DMS153 treated with DMSO at 0.1 percent for 48 hours (cell line): ENCODE results near the gene LSAMP.
"Not testable (repeated sequence)": the region's sequence is repeated elsewhere in the genome, so short reads cannot be mapped to it uniquely, and the experiment has no call there.

ENCODE experiments used
- DNase-seq: peaks from one replicate; lab custom pipeline; 2025; ENCODE audit not compliant: unreplicated experiment; lab: John Stamatoyannopoulos, UW

Gene LSAMP

DNA sequence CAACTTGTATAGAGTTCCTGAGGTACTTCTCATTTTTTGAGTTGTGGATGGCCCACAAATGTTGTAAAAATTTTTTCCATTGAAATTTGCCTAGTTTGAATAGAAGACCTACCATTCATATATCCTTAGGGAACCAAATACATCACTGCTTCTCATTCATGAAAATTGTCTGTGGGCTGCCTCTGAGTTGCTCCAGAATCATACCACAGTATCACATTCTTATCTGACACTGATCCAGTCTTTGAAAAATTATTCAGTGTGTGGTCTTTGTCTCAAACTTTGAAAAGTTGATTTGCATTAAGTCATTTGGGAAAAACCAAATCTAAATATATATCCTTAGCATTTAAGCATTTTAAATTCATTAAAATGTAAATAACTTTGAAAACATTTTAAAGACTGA, 321.1 kb downstream of the LSAMP start:
- no peak for DNase-seq

GRCh38 chr3:116118475-116119169, 326.7 kb downstream of the LSAMP start:
- no peak for DNase-seq

DNA sequence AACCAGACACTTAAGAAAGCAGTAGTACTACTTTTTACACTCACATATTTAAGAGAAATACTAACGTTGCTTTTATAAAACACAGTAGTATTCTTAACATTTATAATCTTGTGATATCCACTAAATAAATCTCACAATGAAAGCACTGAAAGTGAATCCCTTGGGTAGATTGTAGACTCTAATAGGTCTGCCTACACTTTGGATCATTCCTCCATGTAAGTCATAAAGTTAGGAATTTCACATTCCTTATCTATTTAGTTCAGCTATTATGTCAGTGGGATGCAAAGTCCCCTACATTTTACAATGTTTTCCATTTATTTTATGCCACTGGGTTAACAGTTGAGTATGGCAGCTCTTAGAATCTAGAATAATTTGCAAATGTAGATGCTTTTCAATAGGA, 330.7 kb downstream of the LSAMP start:
- DNase-seq: no peak

- no peak for DNase-seq
Observed at GRCh38 chr3:116112696-116113095, 332.6 kb downstream of the LSAMP start.

DNA sequence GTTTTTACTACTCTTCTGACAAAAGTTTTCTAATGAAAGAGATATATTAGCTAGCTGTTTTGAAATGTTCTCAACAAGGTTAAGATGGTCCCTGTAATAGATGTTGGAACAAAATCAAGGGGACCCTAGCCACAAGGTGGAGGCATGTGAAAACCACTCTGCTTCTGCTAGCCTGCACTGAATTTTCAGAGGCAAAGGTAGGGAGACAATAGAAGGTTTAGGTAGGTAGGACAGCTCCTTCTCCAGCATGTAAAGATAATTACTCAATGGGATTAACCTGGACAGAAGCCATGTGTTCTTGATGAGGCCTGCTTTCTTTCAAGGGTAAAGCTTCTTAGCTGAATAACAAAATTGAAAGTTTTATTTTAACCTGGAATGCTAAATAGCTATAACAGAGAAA, 333.5 kb downstream of the LSAMP start:
- DNase-seq: no peak

DNA sequence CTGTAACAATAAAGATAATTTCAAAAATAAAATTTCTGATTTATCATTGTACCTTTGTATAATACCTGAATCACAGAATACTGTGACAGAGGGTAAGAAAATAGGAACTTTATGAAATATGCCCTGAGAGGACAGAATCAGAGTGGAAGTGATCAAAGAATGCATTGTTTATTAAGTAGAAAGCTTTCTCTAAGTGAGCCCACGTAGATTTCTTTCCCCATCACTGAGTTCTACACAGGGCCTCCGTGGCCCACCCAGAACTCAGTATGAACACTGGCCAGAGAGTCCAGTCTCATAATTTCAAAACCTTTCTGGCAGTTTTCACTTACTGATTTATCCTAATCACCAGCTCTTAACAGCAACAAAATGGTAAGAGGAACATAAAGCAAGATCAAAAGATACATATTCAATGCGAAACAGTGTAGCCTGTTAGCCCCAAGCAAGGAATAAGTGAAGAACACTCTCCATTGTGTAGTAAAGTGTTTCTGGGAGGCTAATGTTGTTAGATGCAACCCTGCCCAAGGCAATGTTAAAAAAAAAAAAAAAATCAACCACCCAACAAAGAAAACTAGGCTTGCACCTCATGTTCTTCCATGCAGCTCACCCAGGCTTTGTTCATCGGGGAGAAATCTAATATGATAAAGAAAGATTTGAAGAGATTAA, 341.3 kb downstream of the LSAMP start:
- DNase-seq: no peak

GRCh38 chr3:116102037-116102436, 343.2 kb downstream of the LSAMP start:
- DNase-seq: no peak

DNA sequence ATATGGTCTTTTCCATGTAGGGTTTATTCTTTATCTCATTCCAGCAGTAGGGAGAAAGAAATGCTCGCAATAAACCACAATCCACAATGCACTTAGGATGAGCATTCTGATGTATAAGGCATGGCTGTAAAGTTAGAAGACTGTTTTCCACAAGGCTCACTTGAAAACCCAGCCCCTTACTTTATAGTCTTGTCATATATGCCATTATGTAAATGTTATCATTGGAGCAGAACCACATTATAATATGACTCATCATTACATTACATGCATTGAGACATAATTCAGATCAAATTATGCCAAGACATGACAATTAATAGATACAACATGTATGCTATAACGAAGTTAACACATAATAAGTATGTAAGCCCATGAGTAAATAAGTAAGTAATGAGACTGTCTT, 348.1 kb downstream of the LSAMP start:
- no peak for DNase-seq

DNA sequence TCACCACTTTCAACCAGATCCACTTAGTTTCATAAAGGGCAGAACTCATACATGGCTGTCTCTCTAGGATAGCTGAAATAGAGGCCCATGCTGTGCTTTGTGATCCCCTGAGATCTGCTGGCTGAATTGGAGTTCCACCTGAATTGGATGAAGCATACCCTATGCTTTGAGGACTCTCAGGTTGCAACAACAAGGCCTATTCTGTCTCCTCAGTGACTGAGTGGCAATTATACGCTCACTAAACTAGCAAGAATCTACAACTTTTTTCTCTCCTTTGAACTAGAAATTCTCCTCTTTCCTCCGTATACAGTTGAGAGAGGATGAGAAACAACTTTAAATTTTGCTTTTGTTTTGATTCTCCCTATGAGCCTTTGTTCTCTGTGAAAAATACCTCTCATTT, 348.7 kb downstream of the LSAMP start:
- DNase-seq: no peak

DNA sequence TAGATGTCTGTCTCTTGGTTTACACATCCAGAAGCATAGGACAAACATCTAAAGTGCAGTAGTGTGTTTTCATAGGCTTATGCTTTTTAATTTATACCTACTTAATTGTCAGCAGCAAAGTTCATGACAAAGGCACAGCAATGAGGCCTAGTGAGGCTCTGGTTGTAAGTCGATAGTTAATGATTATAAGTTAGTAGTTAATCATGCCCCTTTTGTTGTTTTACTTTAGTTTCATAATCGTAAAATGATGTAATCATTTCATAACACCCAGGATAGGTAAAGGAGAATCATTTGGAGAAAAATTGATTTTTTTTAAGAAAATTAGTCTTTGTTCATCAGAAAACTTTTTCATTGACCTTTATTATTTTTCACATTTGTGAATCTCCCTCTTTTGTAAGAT, 351.9 kb downstream of the LSAMP start:
- DNase-seq: no peak

- DNase-seq: no peak
Observed at GRCh38 chr3:116087426-116087825, 357.9 kb downstream of the LSAMP start.

DNA sequence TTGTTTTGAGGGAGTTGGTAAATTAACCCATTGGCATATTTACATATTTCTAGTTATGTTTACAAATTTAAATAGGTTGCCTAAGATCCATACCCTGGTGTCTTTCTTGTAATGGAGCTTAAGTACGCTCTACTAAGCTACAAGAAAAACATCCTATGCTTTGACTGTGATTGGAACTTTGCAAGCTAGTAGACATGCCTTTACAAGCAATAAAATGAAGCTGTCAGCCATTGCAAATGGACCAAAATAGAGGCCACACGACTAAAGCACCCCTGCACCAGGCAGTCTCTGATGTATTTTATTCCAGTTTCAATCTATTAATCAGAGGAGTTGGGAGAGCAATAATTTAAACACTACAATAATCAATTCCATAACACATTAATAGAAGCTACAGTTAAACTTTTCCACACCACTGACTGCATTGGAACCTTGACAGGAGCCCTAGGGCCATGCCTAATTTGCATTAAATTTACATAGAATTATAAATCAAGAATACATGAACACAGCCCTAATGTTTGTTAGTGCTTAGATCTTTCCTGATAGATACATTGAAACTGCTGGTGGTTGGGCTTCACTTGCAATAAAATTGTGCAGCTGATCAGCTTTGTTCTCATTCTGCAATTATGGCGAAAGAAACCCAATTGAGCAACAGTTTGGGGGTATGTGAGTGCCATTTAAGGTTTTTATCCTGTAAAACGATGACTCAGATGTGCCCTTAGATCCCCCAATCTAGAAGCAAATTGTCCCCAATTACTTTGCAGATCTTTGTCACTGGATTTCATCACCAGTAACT, 360.1 kb downstream of the LSAMP start:
- no peak for DNase-seq

GRCh38 chr3:116083683-116084082, 361.6 kb downstream of the LSAMP start:
- no peak for DNase-seq

DNA sequence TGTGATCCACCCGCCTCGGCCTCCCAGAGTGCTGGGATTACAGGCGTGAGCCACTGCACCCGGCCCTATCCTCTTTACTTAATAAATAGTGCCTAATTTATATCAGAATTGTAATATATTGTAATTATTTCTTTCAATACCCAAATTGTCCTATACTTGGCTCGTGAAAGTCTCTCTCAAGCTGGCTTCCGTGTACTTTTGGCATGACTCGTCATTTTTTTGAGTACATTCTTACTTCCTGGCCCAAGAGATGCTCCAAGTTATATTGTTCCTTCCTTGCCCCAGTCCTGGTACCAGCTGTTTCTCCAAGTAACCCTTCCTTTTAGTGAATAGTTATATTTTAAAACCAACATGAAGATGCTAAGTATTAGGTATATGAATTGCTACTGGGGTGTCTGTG, 366.7 kb downstream of the LSAMP start:
- no peak for DNase-seq

- DNase-seq: no peak
Observed at GRCh38 chr3:116077557-116077956, 367.7 kb downstream of the LSAMP start.

DNA sequence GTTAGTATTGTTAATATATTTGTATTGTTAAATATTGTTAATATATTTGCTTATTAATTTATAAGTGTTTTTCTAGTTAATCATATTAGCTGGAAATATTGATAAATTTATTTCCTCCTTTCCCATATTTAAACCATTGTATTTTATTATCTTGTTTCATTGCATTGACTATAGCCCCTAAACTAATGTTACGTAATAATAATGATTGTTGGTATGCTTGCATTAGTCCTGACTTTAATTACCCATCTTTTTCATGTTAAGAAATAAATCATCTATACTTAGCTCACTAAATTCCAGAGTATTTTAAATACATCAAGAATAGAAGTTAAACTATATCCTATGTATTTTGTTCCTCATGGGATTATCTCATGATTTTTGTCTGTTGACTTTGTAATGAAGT, 368.2 kb downstream of the LSAMP start:
- DNase-seq: no peak

GRCh38 chr3:116070516-116071278, 374.6 kb downstream of the LSAMP start:
- DNase-seq: not testable (repeated sequence)

GRCh38 chr3:116070061-116070460, 375.2 kb downstream of the LSAMP start:
- no peak for DNase-seq

- no peak for DNase-seq
Observed at GRCh38 chr3:116069024-116069423, 376.3 kb downstream of the LSAMP start.

DNA sequence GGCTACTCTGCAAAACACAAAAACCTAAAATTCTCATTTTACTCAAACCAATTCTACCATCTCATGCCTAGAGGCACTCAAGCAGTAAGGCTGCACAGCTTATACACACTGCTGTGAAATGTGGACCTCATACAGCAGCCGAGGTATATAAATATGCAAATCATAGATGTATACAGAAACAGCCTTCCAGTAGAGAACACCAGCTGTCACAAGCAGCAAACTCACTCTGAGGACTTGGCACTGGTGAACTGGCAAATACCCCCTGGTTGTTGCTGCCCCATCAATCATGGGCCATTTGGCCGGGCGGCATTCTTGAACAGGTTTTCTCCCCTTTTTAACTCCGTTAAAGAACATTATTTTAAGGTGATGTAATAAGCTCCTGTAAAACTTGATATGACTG, 378.0 kb downstream of the LSAMP start:
- DNase-seq: no peak

GRCh38 chr3:116065501-116065900, 379.8 kb downstream of the LSAMP start:
- DNase-seq: no peak
